Astrocyte (in vitro differentiated cells and primary cell): ENCODE data around the gene CGREF1. TPM values are rescaled to one million over a fixed set of nuclear protein-coding genes. Genes with fewer than 3 reads are reported as not detected.

ENCODE experiments used
- DNase-seq: peaks from one replicate; pipeline ENCODE4 v3.0.0-alpha.2; 2010; ENCODE audit warnings: low read depth
- FAIRE-seq: peaks from 2 replicates; lab custom pipeline; 2011; peaks lifted over from hg19 to GRCh38; lab: Jason Lieb, UNC
- H2AFZ ChIP-seq: 2 replicates; pipeline ENCODE4 v1.6.0; 2012; ENCODE audit warnings: low read depth, low read length, inconsistent platforms
- H3K27ac ChIP-seq: 2 replicates; pipeline ENCODE4 v1.5.1; 2011; ENCODE audit warnings: low read depth, low read length, inconsistent platforms
- H3K27me3 ChIP-seq: 2 replicates; pipeline ENCODE4 v1.6.0; 2011; ENCODE audit warnings: low read length, inconsistent platforms; ENCODE audit not compliant: insufficient read depth
- H3K36me3 ChIP-seq: 2 replicates; pipeline ENCODE4 v1.5.1; 2011; ENCODE audit warnings: low read length, inconsistent platforms; ENCODE audit not compliant: insufficient read depth
- H3K4me1 ChIP-seq: 2 replicates; pipeline ENCODE4 v1.5.1; 2011; ENCODE audit warnings: low read length, inconsistent platforms; ENCODE audit not compliant: insufficient read depth
- H3K4me2 ChIP-seq: 2 replicates; pipeline ENCODE4 v1.6.0; 2012; ENCODE audit warnings: low read length, inconsistent platforms
- H3K4me3 ChIP-seq: 2 replicates; pipeline ENCODE4 v1.5.1; 2011; ENCODE audit warnings: low read depth, mild to moderate bottlenecking, low read length, inconsistent platforms; ENCODE audit not compliant: insufficient read depth
- H3K79me2 ChIP-seq: 2 replicates; pipeline ENCODE4 v1.6.0; 2012; ENCODE audit warnings: mild to moderate bottlenecking, low read length, inconsistent platforms; ENCODE audit not compliant: insufficient read depth
- H3K9ac ChIP-seq: 2 replicates; pipeline ENCODE4 v1.6.0; 2012; ENCODE audit warnings: mild to moderate bottlenecking, low read length, inconsistent platforms
- H3K9me3 ChIP-seq: 2 replicates; pipeline ENCODE4 v1.5.1; 2012; ENCODE audit warnings: low read depth, mild to moderate bottlenecking, low read length, inconsistent platforms; ENCODE audit not compliant: insufficient read depth
- H4K20me1 ChIP-seq: 2 replicates; pipeline ENCODE4 v1.6.0; 2012; ENCODE audit warnings: low read length, inconsistent platforms; ENCODE audit not compliant: insufficient read depth
- H3K27ac Mint-ChIP-seq: one replicate; pipeline ENCODE4 v1.8.0; 2021; ENCODE audit warnings: mild to moderate bottlenecking, mixed read lengths; ENCODE audit not compliant: unreplicated experiment
- H3K27me3 Mint-ChIP-seq: one replicate; pipeline ENCODE4 v1.8.0; 2021; ENCODE audit warnings: low read depth, mixed read lengths; ENCODE audit not compliant: unreplicated experiment
- H3K36me3 Mint-ChIP-seq: one replicate; pipeline ENCODE4 v1.8.0; 2021; ENCODE audit warnings: low read depth, mixed read lengths; ENCODE audit not compliant: unreplicated experiment
- H3K4me1 Mint-ChIP-seq: one replicate; pipeline ENCODE4 v1.8.0; 2021; ENCODE audit warnings: low read depth, mixed read lengths; ENCODE audit not compliant: unreplicated experiment
- H3K4me3 Mint-ChIP-seq: one replicate; pipeline ENCODE4 v1.8.0; 2021; ENCODE audit warnings: mild to moderate bottlenecking, moderate library complexity, mixed read lengths; ENCODE audit not compliant: unreplicated experiment
- H3K9me3 Mint-ChIP-seq: one replicate; pipeline ENCODE4 v1.8.0; 2021; ENCODE audit warnings: mild to moderate bottlenecking, mixed read lengths; ENCODE audit not compliant: unreplicated experiment
- EZH2 ChIP-seq: IDR thresholded peaks from 2 replicates; pipeline ENCODE4 v1.6.1; 2012; ENCODE audit warnings: mild to moderate bottlenecking, low read length, inconsistent platforms; ENCODE audit not compliant: insufficient read depth
- total RNA-seq: library from RNA; stranded (reverse); gene quantifications from 2 replicates; pipeline ENCODE4 v1.2.1, GENCODE V29; 2021
- TF ChIP-seq, protein P1 (sequence below): IDR thresholded peaks from 2 replicates; pipeline ENCODE4 v1.5.1; 2011; ENCODE audit warnings: low read depth, mild to moderate bottlenecking, inconsistent platforms, low read length, moderate library complexity; ENCODE audit not compliant: insufficient read depth

The CGREF1 gene
- total RNA-seq, 1 donor from 2014 or later: 1.8 TPM

GRCh38 chr2:27133195-27133875 lies 14.4 kb upstream of the CGREF1 start:
- Histone ChIP-seq H3K4me2 (peak overlapping the region; percentile 94), H3K27ac (no peak overlapping the region), H3K79me2 (peaks cover 26% of the 10 kb centered on the region), H3K27me3 (no peaks in the 10 kb centered on the region), H3K4me1 (peaks cover 9% of the 10 kb centered on the region), H4K20me1 (peaks cover 40% of the 10 kb centered on the region), H3K36me3 (peaks cover 8% of the 10 kb centered on the region), H2AFZ (no peak overlapping the region), H3K9ac (peak overlapping the region; percentile 93), H3K9me3 (no peaks in the 10 kb centered on the region), H3K4me3 (peak overlapping the region; percentile 82)
- Mint-ChIP-seq H3K27ac (no peak overlapping the region), H3K9me3 (no peaks in the 10 kb centered on the region), H3K36me3 (peaks cover 12% of the 10 kb centered on the region), H3K4me1 (peaks cover 6% of the 10 kb centered on the region), H3K27me3 (peaks cover 6% of the 10 kb centered on the region), H3K4me3 (peak overlapping the region; percentile 93)
- TF ChIP-seq, protein P1, sequence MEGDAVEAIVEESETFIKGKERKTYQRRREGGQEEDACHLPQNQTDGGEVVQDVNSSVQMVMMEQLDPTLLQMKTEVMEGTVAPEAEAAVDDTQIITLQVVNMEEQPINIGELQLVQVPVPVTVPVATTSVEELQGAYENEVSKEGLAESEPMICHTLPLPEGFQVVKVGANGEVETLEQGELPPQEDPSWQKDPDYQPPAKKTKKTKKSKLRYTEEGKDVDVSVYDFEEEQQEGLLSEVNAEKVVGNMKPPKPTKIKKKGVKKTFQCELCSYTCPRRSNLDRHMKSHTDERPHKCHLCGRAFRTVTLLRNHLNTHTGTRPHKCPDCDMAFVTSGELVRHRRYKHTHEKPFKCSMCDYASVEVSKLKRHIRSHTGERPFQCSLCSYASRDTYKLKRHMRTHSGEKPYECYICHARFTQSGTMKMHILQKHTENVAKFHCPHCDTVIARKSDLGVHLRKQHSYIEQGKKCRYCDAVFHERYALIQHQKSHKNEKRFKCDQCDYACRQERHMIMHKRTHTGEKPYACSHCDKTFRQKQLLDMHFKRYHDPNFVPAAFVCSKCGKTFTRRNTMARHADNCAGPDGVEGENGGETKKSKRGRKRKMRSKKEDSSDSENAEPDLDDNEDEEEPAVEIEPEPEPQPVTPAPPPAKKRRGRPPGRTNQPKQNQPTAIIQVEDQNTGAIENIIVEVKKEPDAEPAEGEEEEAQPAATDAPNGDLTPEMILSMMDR: no peak
- TF ChIP-seq EZH2: no peak
- FAIRE-seq (no peak), DNase-seq (no peak)

DNA sequence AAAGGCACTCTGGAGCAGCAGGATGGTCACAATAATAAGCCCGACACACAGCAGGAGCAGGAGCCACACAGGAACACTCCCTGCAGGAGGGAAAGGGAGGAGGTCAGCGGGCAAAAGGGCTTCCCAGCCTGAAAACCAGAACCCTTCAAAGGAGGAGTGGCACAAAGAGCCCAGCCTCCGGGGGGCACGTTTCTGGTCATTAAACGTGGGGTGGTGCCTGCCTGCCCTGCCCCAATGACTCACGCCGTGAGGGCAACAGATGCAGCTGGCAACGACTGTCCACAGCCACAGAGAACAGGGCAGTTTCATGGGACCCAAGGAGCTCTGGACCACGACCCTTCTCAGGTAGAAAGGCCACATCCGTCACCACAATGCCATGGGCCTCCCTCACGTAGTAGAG lies 12.5 kb upstream of the CGREF1 start:
- H3K36me3 ChIP-seq: peaks cover 8% of the 10 kb centered on the region
- FAIRE-seq (no peak), DNase-seq (no peak)
- H3K9ac ChIP-seq: no peak overlapping the region
- no peak overlapping the region for H3K27ac ChIP-seq
- Mint-ChIP-seq H3K36me3 (peaks cover 12% of the 10 kb centered on the region), H3K4me3 (no peak overlapping the region), H3K27ac (no peak overlapping the region), H3K27me3 (peaks cover 2% of the 10 kb centered on the region), H3K4me1 (peaks cover 6% of the 10 kb centered on the region), H3K9me3 (no peaks in the 10 kb centered on the region)
- no peak overlapping the region for H3K4me3 ChIP-seq
- H3K9me3 ChIP-seq: no peaks in the 10 kb centered on the region
- peaks cover 26% of the 10 kb centered on the region for H3K79me2 ChIP-seq
- no peak for TF ChIP-seq EZH2
- TF ChIP-seq, protein P1: no peak
- H3K27me3 ChIP-seq: no peaks in the 10 kb centered on the region
- no peak overlapping the region for H2AFZ ChIP-seq
- H3K4me1 ChIP-seq: peaks cover 9% of the 10 kb centered on the region
- H4K20me1 ChIP-seq: peaks cover 40% of the 10 kb centered on the region
- H3K4me2 ChIP-seq: no peak overlapping the region

DNA sequence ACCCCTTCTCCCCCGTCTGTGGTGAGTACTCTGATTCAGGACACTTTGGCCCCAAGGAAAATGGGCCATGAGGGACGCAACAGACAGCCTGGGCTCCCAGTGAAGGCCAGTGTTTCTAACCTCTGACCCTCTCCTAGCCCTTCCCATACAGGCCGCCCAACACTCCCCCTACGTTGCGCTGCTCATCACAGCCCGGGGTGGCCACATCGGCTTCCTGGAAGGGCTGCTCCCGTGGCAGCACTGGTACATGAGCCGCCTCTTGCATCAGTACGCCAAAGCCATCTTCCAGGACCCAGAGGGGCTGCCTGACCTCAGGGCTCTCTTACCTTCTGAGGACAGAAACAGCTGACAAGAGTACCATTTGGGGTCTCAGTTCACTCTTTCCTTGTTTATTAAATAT lies 11.5 kb upstream of the CGREF1 start:
- peaks cover 12% of the 10 kb centered on the region for H3K36me3 Mint-ChIP-seq
- Histone ChIP-seq H3K79me2 (peaks cover 26% of the 10 kb centered on the region), H2AFZ (no peak overlapping the region), H3K4me3 (no peak overlapping the region), H3K9ac (no peak overlapping the region), H3K27me3 (no peaks in the 10 kb centered on the region), H3K4me2 (no peak overlapping the region), H3K4me1 (peaks cover 9% of the 10 kb centered on the region), H4K20me1 (peaks cover 40% of the 10 kb centered on the region), H3K36me3 (peaks cover 8% of the 10 kb centered on the region), H3K27ac (no peak overlapping the region), H3K9me3 (no peaks in the 10 kb centered on the region)
- no peaks in the 10 kb centered on the region for H3K9me3 Mint-ChIP-seq
- peaks cover 6% of the 10 kb centered on the region for H3K4me1 Mint-ChIP-seq
- H3K27me3 Mint-ChIP-seq: peaks cover 5% of the 10 kb centered on the region
- no peak overlapping the region for H3K4me3 Mint-ChIP-seq
- DNase-seq (no peak), FAIRE-seq (no peak)
- TF ChIP-seq EZH2: no peak
- TF ChIP-seq, protein P1: no peak
- H3K27ac Mint-ChIP-seq: no peak overlapping the region
